ENCODE measurements around the gene B3GALNT2. TPM values are rescaled to one million over a fixed set of nuclear protein-coding genes. Genes with fewer than 3 reads are reported as not detected.

Gene B3GALNT2
- total RNA-seq, 1 donor from 2014 or later = 42.7 TPM

DNA sequence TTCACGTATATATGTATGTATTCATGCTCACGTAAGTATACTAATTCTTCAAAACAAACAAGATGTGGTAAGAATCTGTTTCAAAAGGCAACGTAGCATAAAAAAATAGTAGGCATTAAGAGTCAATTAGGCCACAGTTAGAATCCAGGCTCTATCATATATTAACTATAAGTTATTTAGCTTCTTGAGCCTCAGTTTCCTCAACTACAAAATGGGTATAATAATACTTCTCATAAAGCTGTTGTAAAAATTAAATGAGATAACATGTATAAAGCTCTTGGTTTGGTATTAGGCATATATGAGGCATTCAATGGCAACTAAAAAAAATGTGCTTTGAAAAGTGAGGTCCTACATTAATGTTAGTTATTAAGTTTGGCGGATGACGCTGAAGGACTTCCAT lies 9.2 kb downstream of the B3GALNT2 start:
- Histone ChIP-seq H3K4me3 (no peak overlapping the region), H3F3A (ENCODE audit: low read depth) (peaks cover 6% of the 10 kb centered on the region), H3K27ac (no peak overlapping the region), H4K20me1 (ENCODE audit: low read depth) (peaks cover 25% of the 10 kb centered on the region), H3K27me3 (no peaks in the 10 kb centered on the region), H3K36me3 (peaks cover 6% of the 10 kb centered on the region), H3K9ac (no peak overlapping the region), H3K4me1 (peaks cover 4% of the 10 kb centered on the region), H3K9me3 (ENCODE audit: low read depth) (no peaks in the 10 kb centered on the region), H2AFZ (replicated peaks) (no peak overlapping the region), H3K4me2 (no peak overlapping the region), H3K79me2 (ENCODE audit: low read depth) (peaks cover 55% of the 10 kb centered on the region)
- Mint-ChIP-seq H3K27ac (no peak overlapping the region), H3K36me3 (peaks cover 17% of the 10 kb centered on the region), H3K4me3 (no peak overlapping the region), H3K27me3 (ENCODE audit: insufficient read depth, low read depth) (no peaks in the 10 kb centered on the region), H3K9me3 (no peaks in the 10 kb centered on the region), H3K4me1 (peaks cover 11% of the 10 kb centered on the region)
- DNase-seq (ENCODE audit: low spot score) = no peak
- TF ChIP-seq EZH2 (IDR thresholded peaks at IDR 0.05) = no peak
- no peak for TF ChIP-seq EZH2phosphoT487 (IDR thresholded peaks at IDR 0.05)
- TF ChIP-seq, protein P1, sequence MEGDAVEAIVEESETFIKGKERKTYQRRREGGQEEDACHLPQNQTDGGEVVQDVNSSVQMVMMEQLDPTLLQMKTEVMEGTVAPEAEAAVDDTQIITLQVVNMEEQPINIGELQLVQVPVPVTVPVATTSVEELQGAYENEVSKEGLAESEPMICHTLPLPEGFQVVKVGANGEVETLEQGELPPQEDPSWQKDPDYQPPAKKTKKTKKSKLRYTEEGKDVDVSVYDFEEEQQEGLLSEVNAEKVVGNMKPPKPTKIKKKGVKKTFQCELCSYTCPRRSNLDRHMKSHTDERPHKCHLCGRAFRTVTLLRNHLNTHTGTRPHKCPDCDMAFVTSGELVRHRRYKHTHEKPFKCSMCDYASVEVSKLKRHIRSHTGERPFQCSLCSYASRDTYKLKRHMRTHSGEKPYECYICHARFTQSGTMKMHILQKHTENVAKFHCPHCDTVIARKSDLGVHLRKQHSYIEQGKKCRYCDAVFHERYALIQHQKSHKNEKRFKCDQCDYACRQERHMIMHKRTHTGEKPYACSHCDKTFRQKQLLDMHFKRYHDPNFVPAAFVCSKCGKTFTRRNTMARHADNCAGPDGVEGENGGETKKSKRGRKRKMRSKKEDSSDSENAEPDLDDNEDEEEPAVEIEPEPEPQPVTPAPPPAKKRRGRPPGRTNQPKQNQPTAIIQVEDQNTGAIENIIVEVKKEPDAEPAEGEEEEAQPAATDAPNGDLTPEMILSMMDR (IDR thresholded peaks at IDR 0.05) = no peak

DNA sequence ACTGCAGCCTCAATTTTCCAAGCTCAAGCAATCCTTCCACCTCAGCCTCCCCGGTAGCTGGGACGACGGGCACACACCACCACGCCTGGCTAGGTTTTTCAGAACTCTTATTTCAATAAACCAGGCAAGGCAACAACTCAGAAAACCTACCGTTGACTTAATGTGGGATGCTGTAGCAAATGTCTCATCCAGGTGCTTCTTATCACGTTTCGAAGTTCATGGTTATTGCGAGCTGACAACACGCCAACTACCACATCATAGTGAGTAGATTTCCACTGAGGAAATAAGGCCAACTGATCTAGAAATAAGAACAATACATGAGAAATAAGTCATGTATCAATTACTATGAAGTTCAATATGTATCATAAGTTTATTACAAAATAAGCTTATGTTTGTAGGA lies 9.7 kb downstream of the B3GALNT2 start:
- Histone ChIP-seq H3K79me2 (ENCODE audit: low read depth) (peaks cover 50% of the 10 kb centered on the region), H3K4me2 (no peak overlapping the region), H3F3A (ENCODE audit: low read depth) (peaks cover 6% of the 10 kb centered on the region), H3K27ac (no peak overlapping the region), H3K9ac (no peak overlapping the region), H4K20me1 (ENCODE audit: low read depth) (peaks cover 24% of the 10 kb centered on the region), H2AFZ (replicated peaks) (no peak overlapping the region), H3K27me3 (no peaks in the 10 kb centered on the region), H3K36me3 (peaks cover 6% of the 10 kb centered on the region), H3K4me3 (no peak overlapping the region), H3K9me3 (ENCODE audit: low read depth) (no peaks in the 10 kb centered on the region), H3K4me1 (peaks cover 4% of the 10 kb centered on the region)
- Mint-ChIP-seq H3K4me3 (no peak overlapping the region), H3K27me3 (ENCODE audit: insufficient read depth, low read depth) (no peaks in the 10 kb centered on the region), H3K4me1 (peaks cover 11% of the 10 kb centered on the region), H3K9me3 (no peaks in the 10 kb centered on the region), H3K36me3 (peaks cover 19% of the 10 kb centered on the region), H3K27ac (no peak overlapping the region)
- TF ChIP-seq, protein P1 (IDR thresholded peaks at IDR 0.05) = no peak
- DNase-seq (ENCODE audit: low spot score) = no peak

DNA sequence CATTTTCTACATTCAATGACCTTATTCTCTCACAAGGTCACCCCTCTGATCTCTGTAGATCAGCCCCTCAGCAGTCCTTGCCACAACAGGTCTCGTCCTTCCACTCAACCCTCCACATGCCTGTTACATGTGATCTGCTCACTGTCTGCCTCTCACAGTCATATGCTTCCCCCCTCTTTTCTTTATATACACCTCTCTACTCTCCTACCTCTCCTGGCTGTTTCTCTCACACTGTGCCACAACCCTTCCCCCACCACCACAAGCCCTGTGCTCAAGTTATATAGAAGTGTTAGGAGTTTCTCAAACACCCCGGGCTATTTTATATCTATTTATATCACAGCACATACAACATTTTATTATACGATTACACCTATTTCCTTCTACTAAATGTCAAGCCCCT lies 12.6 kb downstream of the B3GALNT2 start:
- no peaks in the 10 kb centered on the region for H3K4me1 ChIP-seq
- H3K27ac Mint-ChIP-seq = peak overlapping the region; percentile 34
- no peaks in the 10 kb centered on the region for H3K9me3 Mint-ChIP-seq
- DNase-seq (ENCODE audit: low spot score) = no peak
- no peaks in the 10 kb centered on the region for H3K27me3 Mint-ChIP-seq (ENCODE audit: insufficient read depth, low read depth)
- H3F3A ChIP-seq (ENCODE audit: low read depth) = no peaks in the 10 kb centered on the region
- no peak overlapping the region for H3K4me3 Mint-ChIP-seq
- TF ChIP-seq EZH2 (IDR thresholded peaks at IDR 0.05) = no peak
- TF ChIP-seq, protein P1 (IDR thresholded peaks at IDR 0.05) = no peak
- TF ChIP-seq EZH2phosphoT487 (IDR thresholded peaks at IDR 0.05) = no peak
- H3K27ac ChIP-seq = no peak overlapping the region
- no peak overlapping the region for H2AFZ ChIP-seq (replicated peaks)
- peaks cover 21% of the 10 kb centered on the region for H3K36me3 Mint-ChIP-seq
- H3K4me2 ChIP-seq = no peak overlapping the region
- peaks cover 21% of the 10 kb centered on the region for H3K79me2 ChIP-seq (ENCODE audit: low read depth)
- peaks cover 6% of the 10 kb centered on the region for H3K36me3 ChIP-seq
- peaks cover 19% of the 10 kb centered on the region for H4K20me1 ChIP-seq (ENCODE audit: low read depth)
- no peaks in the 10 kb centered on the region for H3K4me1 Mint-ChIP-seq
- H3K27me3 ChIP-seq = no peaks in the 10 kb centered on the region
- H3K9ac ChIP-seq = no peak overlapping the region
- no peak overlapping the region for H3K4me3 ChIP-seq
- H3K9me3 ChIP-seq (ENCODE audit: low read depth) = no peaks in the 10 kb centered on the region
